Measurements from ENCODE around the gene COL21A1.
"Not testable (repeated sequence)": the region's sequence is repeated elsewhere in the genome, so short reads cannot be mapped to it uniquely, and the experiment has no call there.

- not testable (repeated sequence) for TF ChIP-seq CTCF (conservative IDR thresholded peaks at IDR 0.05 in 1 of 2, IDR thresholded peaks at IDR 0.05 in 1 of 2; ENCODE audit: extremely low read depth in 1 of 2, insufficient read depth in 1 of 2, low read depth in 1 of 2, low read length in 2 of 2); EZH2 (IDR thresholded peaks at IDR 0.05; ENCODE audit: borderline replicate concordance, low read length)
Observed at GRCh38 chr6:56014039-56014438, 233.3 kb downstream of the COL21A1 start.
